ENCODE measurements around the gene PI4K2A. TPM values are rescaled to one million over a fixed set of nuclear protein-coding genes. Genes with fewer than 3 reads are reported as not detected.

Gene PI4K2A
- total RNA-seq, 5 donors from 2014 or later (not counting 1 experiment from before 2014, with no cell fraction given) = 9.0 to 23.1 (median 11.0) TPM

Other genes with a start within 250 kb of the PI4K2A start
- gene RRP12, start 239.3 kb upstream of the PI4K2A start, total RNA-seq = 10 to 100 TPM; 25.9 to 91.4 (median 33.5) TPM
- gene PGAM1, start 214.5 kb upstream of the PI4K2A start, total RNA-seq = 100 to 1,000 TPM in 1 of 5 donors, 10 to 100 TPM in 4; 66.3 to 108 (median 94.8) TPM
- gene EXOSC1, start 194.7 kb upstream of the PI4K2A start, total RNA-seq = 10 to 100 TPM; 32.2 to 51.0 (median 46.8) TPM
- 10 to 100 TPM; 16.1 to 38.8 (median 36.2) TPM for gene ZDHHC16, start 194.5 kb upstream of the PI4K2A start, total RNA-seq
- gene MMS19, start 142.2 kb upstream of the PI4K2A start, total RNA-seq = 100 to 1,000 TPM in 2 of 5 donors, 10 to 100 TPM in 3; 73.8 to 106 (median 93.7) TPM
- 1 to 10 TPM; 1.0 to 2.4 (median 1.9) TPM for gene UBTD1, start 141.7 kb upstream of the PI4K2A start, total RNA-seq
- gene ANKRD2, start 67.9 kb upstream of the PI4K2A start, total RNA-seq = under 1 TPM in 1 of 5 donors, not detected in 4; 0.35 TPM
- gene HOGA1, start 56.3 kb upstream of the PI4K2A start, total RNA-seq = under 1 TPM in 1 of 5 donors, not detected in 4; 0.18 TPM
- gene C10orf62, start 51.0 kb upstream of the PI4K2A start, total RNA-seq = not detected
- 1 to 10 TPM in 4 of 5 donors, under 1 TPM in 1; 0.84 to 4.4 (median 1.5) TPM for gene MORN4, start 7.2 kb upstream of the PI4K2A start, total RNA-seq
- 10 to 100 TPM in 1 of 5 donors, 1 to 10 TPM in 4; 2.4 to 10.0 (median 3.6) TPM for gene AVPI1, start 46.6 kb downstream of the PI4K2A start, total RNA-seq
- 1 to 10 TPM; 1.3 to 2.4 (median 1.5) TPM for gene MARVELD1, start 73.1 kb downstream of the PI4K2A start, total RNA-seq
- gene ZFYVE27, start 96.5 kb downstream of the PI4K2A start, total RNA-seq = 10 to 100 TPM; 57.6 to 68.0 (median 60.0) TPM
- gene SFRP5, start 131.3 kb downstream of the PI4K2A start, total RNA-seq = 1 to 10 TPM in 4 of 5 donors, under 1 TPM in 1; 0.76 to 3.1 (median 2.2) TPM
- gene GOLGA7B, start 209.2 kb downstream of the PI4K2A start, total RNA-seq = 10 to 100 TPM in 4 of 5 donors, 1 to 10 TPM in 1; 9.4 to 16.7 (median 12.2) TPM

All from T-cell (primary cell).